Suppressor macrophage (primary cell): ENCODE measurements around the gene DNAJB11.
"Not testable (repeated sequence)": the region's sequence is repeated elsewhere in the genome, so short reads cannot be mapped to it uniquely, and the experiment has no call there.

Experiments
- DNase-seq, 4 experiments: peaks; one replicate each; pipeline ENCODE4 v3.0.0-alpha.2; 2020 to 2022

DNAJB11 gene

DNA sequence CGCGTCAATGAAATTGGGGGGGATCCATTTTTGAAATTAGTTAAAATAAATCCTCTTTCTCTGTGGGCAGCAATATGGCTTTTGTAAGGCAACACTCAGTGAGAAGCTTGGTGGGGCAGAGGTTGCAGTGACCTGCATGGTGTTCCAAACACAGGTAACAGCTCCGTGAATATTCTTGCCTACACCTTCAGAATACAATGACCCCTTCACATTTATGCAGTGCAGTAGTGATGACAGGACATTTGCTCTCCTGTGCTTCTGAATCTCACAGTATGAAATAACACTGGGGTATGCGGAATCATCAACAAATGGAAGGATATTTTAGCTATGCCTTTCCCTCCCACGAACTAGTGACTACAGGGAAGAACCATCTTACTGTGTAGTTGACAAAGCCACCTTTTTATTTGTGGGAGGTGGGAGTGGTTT is 49.3 kb downstream of the DNAJB11 start:
- no peak for DNase-seq

DNA sequence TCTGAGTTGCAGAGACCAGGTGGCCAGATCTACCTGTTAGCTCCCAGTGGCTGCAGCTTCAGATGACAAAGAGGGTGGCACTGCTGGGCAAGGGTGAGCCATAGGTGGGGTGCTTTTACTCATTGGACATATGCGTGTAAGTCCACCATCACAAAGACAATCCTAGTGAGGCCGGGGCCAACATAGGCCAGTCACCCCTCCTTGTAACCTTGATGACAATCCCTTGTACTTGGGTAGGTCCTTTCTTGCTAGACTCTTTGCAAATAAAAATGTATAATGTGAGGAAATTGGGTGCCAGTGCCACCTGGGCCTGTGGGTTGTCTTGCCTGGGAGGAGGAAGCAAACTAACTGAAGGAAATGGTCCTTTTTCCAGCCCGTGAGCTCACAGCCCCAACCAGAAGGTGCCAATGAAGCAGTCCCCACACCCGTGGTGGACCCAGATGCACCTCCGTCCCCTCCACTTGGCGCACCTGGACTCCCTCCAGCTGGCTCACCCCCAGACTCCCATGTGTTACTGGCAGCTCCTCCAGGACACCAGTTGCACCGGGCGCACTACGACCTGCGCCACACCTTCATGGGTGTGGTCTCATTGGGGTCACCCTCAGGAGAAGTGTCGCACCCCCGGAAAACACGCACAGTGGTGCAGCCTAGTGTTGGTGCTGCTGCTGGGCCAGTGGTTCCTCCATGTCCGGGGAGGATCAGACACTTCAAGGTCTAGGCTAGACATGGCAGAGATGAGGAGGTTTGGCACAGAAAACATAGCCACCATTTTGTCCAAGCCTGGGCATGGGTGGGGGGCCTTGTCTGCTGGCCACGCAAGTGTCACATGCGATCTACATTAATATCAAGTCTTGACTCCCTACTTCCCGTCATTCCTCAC is 49.9 kb downstream of the DNAJB11 start:
- no peak for DNase-seq

DNA sequence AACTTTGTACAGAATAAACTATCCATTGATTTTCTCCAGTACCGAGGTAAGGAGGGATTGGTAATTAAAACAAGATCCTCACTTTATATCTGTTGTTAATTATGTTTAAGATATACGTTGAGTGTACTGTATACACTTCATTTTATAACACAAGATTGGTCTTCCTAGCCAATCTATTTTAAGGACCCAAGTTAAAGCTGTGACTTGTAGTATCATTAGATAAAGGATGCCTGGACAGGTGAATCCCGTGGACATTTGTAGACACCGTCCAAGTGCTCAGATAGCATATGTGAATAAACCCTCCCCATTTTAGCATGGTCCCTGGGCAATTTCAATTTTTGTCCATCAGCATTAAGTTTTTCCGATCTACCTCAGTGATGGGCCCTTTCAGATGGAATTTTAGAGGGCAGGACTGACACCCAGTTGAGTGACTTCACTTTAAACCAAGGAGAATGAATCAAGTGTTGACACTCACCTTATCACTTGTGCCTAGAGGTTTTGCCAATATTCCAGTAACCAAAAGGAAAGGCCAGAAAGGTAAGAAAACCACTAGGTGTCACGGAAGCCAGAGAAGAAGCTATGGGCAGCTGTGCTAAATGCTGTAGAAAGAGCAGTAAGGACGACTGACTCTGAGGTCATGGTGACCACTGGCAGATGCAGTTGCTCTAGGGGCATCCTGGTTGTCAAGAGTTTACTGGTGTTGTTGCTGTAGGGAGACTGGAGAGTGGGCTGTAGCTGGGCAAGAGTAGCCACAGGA is 51.6 kb downstream of the DNAJB11 start:
- no peak for DNase-seq

DNA sequence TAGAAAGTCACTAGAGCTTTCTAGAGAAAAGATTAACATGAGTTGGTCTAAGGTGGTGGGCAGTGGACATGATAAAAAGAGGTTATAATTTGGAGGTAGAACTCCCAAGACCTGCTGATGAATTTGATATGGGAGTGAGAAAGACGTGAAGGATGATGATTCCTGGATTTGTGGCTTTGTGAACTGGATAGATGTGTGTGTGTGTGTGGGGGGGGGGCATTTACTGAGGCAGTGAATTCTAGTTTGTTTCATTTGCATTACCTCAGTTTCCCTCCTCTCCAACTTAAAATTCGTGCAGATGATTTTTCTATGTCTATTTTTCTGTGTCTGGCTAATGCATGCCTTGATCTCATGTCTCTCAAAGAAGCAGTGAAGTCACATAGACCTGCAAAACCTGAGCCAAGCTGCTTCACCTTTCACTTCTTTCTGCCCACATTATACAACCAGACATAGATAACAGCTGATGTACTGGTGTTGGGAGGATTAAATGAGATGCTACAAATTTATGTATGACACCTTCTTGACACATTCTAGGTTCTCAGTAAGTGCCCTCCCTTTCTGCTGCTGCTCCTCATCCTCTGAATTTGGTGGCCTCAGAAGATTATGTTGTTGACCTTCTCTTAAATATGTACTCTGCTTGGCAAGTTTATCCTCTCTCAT is 52.3 kb downstream of the DNAJB11 start:
- DNase-seq, result no peak

DNA sequence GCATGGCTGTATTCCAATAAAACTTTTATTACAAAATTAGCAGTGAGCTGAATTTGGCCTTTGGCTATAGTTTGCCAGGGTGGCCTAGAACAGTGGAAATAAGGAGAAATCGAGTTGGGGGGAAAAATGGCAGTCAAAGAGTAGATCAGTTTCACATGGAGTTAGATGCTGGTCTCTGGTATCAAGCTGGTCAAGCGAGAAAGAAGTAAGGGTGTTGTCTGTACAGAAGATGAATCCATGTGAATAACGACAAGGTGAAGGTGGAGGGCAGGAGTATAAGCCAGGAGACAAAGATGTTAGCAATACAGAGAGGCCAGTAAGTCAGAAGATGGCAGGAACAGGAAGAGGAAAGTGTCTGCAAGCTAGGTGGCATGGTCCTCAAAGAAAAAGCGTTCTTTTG is 54.1 kb downstream of the DNAJB11 start:
- no peak for DNase-seq

DNA sequence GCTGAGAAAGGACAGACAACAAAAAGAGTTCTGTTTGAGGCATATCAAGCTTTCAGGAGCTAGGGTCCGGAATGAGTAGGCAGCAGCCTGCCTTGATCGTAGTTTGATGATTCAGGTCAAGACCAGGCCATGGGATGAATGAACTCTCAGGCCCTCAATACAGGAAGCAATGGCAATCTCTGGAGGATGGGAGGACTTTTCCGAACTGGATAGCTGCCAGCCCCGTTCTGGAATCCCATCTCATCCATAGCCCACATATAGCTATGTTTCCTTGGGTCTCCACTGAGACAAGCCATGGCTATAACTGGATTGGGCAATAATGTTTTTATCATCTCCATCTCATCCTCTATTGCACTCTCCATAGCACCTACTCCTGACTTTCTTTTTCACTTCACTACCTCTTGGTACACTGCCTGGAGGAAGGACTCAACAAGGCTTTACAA is 55.1 kb downstream of the DNAJB11 start:
- no peak for DNase-seq

DNA sequence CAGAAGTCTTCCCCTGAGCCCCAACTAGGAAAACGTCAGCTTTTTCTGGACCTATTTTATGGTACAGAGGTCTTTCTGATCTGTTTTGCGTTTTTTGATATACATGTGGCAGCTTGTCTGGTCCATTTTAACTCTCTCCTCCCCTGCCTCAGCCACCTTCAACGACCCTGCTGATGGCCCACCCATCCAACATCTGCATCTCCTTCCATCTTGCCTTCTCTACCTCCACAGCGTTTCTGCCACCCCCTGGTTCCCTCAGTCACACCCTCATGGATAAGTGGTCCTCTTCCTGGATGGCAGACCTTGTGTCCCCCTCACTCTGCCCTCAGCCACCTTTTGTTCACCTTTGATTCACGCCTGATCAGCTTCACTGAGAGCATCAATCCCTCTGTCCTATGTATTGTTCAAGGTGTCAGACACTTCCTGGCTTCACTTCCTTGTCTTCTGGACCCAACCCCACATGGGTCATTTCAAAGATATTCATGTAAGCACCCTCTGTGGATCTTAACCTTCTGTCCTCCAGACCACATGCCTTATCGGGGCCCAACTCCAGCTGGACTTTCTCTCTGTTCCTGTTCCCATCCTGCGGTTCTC is 55.8 kb downstream of the DNAJB11 start:
- DNase-seq, result no peak

DNA sequence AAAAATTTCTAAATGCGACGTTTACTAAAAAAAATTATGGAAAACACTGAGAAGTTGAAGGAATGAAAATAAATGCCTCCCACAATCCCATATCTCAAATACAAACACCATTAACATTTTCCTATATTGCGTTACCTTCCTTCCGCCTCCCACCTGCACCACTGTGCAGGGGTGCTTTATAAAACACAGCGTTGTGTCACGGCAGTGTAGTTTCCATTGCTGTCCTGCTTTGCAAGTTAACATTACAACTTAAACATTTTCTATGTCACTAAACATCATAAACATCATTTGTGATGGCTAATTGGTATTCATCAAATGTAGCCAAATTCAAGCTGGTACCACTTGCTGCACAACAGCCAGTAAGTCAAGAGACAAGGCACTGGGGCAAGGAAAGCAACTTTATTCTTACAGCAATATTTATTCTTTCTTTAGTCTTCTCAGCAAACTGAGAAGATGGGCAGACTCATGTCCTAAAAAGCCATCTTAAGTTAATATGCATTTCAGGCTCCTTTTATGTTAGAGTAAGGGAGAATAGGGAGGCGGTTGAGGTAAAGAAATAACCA is 57.4 kb downstream of the DNAJB11 start:
- no peak for DNase-seq

DNA sequence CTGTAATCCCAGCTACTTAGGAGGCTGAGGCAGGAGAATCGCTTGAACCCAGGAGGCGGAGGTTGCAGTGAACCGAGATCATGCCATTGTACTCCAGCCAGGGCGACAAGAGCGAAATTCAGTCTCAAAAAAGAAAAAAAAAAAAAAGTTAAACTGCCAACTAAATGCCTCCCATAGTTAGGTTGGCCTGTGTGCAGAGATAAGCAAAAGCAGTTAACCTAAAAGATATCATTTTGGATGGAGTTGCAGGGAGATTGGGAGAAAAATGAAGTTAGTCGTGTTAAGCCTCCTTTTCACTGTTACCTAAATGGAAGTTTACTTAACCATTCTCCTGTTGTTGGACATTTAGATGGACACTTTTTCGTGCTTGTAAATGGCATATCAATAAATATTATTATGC is 58.2 kb downstream of the DNAJB11 start:
- DNase-seq, result no peak

DNA sequence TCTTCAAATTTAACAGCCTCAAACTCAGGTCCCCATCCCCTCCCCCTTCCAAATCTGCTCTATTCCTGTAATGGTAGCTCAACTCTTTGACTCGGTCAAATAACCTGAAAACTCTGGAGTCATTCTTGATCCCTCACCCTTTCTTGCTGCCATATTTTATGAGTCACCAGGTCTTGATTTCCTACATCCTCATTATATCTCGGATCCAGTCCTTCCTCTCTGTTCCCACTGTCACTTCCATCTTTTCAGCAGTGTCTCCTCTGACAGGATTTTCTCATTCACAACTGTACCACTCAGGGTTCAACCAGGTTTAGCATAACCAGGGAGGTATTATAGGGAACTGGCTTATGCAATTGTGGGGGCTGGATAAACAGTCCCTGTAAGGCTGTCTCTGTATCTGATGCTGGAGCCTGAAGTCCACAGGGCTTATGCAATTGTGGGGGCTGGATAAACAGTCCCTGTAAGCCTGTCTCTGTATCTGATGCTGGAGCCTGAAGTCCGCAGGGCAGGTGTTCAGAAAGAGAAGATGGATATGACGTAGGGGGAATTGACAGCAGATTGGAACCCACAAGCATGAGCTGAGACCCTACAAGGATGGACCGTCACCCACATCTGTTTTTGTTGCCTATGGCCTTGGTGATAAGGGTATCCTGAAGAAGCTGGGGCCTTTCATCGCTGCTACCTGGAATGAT is 60.6 kb downstream of the DNAJB11 start:
- peak in 3 of 4 experiments; percentile 4 to 11 (median 8) for DNase-seq

DNA sequence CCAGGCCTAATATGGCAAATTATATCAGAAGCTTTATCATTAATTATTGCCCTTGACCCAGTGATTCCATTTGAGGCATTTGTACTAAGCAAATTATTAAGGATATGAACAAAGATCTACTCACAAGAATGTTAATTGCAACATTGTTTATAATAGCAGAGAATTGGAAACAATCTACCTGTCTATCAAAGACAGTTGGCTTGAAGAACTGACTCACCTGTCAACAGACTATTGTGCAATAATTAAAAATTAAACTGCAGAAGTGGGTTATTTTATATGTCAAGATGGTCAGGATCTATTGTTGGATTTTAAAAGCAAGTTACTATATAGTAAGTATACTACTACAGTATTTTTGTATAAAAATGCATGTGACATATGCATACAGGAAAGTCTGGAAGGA is 63.0 kb downstream of the DNAJB11 start:
- DNase-seq, result no peak

DNA sequence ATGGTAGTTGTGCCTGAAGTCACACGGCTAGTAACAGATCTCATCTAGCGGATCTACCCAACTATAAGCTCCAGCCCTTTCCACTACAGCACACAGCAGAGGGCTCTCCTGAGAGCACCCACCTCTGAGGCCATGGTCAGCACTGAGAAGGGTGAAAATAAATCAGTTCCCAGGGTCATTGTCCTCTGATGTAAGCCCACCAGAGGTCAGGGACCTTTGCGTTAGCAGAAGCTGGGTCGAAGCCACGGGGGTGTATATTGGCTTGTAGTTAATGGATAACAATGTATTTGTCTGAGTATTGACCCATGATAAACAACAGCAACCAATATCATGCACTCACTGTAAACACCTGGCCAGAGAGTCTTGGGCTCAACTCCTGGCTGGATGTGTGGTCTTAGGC is 63.7 kb downstream of the DNAJB11 start:
- DNase-seq, result not testable (repeated sequence)
